Measurements from ENCODE around the gene LDAH.

DNA sequence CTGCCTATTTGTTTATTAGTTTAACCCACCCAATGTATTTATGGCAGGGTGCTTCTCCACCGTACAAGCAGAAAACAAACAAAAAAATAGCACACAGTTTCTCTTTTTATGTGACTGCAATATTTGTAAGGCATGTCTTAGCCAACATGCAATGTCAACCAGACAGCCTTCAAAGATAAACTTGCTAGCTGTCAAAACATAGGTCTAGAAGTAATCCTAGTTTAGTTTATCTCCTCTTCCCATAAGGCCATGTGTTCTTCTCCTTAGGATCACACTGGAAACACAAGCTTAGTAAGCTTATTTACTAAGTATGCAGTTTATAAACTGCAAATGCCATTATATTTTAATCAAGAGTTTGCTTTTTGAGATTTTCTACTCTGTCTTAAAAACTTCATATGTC is 75.6 kb downstream of the LDAH start:
- TF ChIP-seq BRCA1 (IDR thresholded peaks at IDR 0.05; ENCODE audit: low read depth, low read length) (no peak), CEBPB (IDR thresholded peaks at IDR 0.05; ENCODE audit: borderline replicate concordance in 1 of 2, low read depth in 2 of 2, low read length in 2 of 2) (no peak), POLR2A (IDR thresholded peaks at IDR 0.05; ENCODE audit: low read depth, low read length) (no peak), RCOR1 (conservative IDR thresholded peaks at IDR 0.05; ENCODE audit: low read depth, low read length) (no peak), SMC3 (IDR thresholded peaks at IDR 0.05; ENCODE audit: borderline replicate concordance, low read length) (no peak)

Measured in GM12878 (cell line).